ENCODE data around the gene GJE1.
"Not testable (repeated sequence)": the region's sequence is repeated elsewhere in the genome, so short reads cannot be mapped to it uniquely, and the experiment has no call there.

The GJE1 gene, protein sequence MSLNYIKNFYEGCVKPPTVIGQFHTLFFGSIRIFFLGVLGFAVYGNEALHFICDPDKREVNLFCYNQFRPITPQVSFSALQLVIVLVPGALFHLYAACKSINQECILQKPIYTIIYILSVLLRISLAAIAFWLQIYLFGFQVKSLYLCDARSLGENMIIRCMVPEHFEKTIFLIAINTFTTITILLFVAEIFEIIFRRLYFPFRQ

DNA sequence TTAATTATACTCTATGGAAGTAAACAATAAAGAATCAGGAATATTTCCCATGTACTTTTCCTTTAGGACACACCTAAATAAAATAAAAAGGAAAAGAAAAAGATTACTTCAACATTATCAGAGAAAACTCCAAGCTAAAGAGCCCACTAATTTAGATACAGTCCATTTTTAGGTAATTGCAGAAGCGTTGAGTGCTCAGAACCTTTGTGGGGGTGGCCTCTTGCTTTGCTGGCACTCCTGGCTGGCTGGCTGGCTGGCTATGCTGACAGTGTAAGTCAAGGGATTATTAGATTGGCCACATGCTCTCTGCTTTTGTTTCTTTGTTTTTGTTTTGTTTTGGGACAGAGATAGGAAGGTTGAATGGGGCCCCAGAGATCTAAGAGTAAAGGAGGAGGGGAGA, at the start of gene GJE1:
GJE1 (plus strand) TSS at position 301 of the 400 bp plus-strand sequence. CDS start 234 bp downstream, outside the sequence.
- DNase-seq (ENCODE audit: low spot score), result no peak

DNA sequence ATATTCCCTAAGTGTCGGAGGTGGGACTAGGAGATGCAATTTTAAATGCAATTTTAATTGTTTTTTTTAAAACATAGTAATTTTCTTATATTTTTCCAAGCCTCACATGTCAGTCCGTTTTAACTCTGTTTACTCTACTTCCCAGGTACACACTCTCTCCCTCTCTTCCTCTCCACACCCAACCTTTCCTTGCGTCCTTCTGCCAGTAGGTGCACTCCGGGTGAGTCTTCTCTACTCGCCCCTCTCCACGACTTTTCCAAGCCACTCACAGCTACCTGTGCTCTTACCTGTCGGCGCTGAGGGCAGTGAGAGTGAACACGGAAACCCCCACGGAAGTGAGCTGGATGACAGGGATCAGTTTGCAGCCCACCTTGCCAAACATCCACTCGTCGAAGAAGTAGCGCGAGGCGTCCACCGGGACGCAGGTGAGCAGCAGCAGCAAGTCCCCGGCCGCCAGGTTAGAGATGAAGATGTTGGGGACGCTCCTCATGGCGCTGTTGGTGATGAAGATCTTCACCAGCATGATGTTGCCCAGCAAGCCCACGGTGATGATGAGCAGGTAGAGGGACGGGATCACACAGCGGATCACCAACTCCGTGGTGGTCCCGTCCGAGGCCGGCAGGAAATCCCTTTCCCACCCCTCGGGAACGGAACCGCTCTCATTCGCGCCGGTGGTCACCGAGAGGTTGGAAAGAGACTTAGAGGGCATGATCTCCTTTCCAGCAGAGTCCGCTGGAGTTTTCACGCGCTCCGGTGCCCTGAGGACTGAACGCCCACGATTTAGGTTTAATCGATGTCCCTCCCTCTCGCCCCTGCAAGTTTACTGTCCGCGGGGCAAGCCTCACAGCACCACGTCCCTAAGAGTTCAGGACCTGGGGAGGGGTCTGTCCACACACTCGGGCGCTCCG, 44.5 kb upstream of the GJE1 start:
- DNase-seq (ENCODE audit: low spot score), result no peak

DNA sequence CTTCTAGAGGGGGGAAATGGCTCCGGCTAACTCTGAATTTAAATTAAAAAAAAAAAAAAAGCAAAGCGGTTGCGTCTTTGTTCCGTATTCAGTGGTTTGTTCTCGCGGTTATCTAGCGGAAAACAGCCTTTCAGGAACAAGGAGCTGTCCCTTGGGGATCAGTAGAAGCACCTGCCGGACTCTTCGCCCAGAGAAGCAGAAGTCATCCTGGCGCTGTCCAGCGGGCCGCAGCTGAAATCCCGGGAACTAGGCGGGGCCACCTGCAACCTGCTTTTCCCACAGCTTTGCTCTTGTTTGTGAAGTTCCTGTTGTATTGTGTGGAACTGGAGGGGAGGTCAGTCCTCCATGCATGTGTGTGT, 43.9 kb upstream of the GJE1 start:
- peak; percentile 44 for DNase-seq (ENCODE audit: low spot score)

DNA sequence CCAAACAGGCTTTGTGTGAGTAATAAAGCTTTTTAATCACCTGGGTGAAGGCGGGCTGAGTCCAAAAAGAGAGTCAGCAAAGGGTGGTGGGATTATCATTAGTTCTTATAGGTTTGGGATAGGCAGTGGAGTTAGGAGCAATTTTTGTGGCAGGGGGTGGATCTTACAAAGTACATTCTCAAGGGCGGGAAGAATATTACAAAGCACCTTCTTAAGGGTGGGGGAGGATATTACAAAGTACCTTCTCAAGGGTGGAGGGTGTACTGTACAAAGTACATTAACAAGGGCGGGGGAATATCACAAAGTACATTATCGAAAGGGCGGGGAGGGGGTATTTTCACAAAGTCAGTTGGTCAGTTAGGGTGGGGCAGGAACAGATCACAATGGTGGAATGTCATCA, 27.9 kb upstream of the GJE1 start:
- not testable (repeated sequence) for DNase-seq (ENCODE audit: low spot score)

DNA sequence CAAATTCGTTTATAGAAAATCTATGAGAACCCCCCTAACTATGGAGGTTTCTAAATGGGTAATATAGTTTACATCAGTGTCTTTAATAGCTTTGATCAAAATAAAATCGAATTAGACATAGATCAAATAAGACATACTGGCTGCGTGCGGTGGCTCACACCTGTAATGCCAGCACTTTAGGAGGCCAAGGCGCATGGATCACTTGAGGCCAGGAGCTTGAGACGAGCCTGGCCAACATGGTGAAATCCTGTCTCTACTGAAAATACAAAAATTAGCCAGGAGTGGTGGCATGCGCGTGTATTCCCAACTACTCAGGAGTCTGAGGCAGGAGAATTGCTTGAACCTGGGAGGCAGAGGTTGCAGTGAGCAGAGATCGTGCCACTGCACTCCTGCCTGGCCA, 21.9 kb upstream of the GJE1 start:
- not testable (repeated sequence) for DNase-seq (ENCODE audit: low spot score)

DNA sequence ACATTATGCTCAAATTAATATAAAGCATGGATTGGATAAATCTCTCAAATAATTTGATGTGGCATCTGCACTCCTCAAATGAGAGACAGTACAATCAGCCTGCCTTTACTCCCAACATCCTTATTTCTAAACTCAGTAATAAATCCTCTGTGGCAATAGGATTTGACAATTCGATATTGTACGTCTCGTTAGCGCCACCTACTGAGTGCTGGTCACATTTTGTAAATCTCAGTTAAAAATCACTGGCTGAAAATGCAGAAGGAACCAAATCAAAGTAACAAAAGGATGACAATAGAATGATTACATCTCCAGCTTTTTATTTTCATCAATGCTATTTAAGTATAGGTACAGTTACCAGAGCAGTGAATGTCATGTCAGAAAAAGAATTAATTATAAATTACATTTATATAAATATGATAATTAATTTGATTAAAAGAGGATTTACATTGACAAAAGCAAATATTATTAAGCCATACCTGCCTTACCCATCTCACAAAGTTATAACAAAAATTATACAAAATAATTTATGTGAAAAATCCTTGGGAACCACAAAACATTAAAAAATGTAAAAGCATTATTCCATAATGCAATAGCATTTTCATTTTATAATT, 20.2 kb upstream of the GJE1 start:
- DNase-seq (ENCODE audit: low spot score), result peak; percentile 59

DNA sequence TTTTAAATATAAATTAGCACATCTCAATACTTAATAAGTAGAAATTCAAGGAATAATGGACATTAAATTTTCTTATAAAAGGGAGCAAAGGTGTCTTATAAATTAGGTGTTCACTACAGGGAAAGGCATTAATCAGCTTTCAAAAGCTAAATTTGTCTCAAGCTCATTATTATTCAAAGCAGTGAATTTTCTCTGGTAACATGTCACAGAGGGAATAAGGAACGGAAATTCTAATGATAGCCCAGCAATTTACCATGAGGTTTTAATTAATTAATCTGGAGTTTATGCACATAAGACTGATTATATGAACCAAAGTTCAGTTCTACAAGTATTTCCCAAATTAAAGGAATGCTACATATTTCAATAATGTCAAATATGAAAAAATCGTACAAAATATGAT, 15.4 kb upstream of the GJE1 start:
- no peak for DNase-seq (ENCODE audit: low spot score)

DNA sequence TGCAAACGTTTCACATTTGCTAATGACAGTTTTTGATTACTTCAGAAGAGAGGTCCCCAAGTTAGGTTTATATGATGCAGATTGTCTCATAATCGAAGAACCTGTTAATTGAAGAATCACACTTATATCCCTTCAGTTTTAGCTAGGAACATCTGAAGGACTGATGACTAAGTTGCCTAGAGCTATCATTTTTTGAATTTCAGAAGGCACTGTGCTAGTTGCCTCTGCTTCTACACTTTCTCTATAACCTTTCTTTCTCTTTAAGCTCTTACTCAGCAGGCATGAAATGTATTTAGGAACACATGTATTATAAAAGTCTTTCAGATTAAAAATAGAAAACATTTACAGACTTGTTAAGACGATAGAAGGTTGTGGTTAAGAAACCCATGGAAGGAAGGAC, 14.4 kb upstream of the GJE1 start:
- DNase-seq (ENCODE audit: low spot score), result no peak

DNA sequence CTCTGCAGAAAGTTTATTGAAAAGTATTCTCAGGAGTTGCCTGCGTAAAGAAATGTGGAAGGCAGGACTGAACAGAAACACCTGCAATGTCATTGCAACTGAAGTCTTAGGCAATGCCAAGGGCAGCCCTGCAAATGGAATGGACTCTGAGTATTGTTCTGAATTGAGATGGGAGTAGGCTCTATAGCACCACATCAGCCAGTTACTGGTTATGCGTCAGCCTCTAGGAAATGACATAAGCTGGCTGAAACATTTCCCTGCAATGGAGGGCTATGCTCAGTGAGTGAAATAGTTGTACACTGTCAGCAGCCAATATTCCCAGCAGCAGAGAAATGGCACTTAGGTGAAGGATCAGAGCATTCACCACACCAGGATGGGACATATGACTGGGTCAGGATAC, 13.8 kb upstream of the GJE1 start:
- DNase-seq (ENCODE audit: low spot score), result peak; percentile 3

DNA sequence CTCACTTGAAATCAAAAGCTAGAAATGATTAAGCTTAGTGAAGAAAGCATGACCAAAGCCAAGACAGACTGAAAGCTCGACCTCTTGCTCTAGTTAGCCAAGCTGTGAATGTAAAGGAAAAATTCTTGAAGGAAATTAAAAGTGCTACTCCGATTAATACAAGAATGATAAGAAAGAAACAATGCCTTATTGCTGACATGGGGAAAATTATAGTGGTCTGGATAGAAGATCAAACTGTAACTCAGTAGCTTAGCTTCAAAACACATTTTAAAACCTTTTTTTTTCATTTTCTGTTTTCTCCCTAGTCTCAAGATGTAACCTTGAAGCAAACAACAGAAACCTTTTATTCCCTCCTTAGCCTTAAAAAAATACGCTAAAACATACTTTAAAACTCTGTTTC, 11.4 kb upstream of the GJE1 start:
- no peak for DNase-seq (ENCODE audit: low spot score)

DNA sequence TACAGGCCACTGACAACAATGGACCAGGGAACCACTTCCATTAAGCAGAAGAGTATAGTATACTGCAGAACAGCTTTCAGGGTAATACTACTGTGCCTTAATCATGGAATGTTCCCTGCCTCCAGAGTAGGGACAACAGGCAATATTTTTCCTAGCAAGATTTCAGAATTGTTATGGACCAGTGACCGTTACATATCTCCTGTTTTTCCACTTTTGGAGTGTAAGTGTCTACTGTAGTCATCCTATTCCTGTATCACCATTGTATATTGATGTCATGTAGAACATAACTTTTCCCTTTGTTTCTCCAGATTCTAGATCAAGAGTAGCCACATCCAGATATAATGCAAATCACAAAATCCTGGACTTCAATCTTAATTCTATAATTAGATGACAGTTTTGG, 1.9 kb upstream of the GJE1 start:
- no peak for DNase-seq (ENCODE audit: low spot score)

DNA sequence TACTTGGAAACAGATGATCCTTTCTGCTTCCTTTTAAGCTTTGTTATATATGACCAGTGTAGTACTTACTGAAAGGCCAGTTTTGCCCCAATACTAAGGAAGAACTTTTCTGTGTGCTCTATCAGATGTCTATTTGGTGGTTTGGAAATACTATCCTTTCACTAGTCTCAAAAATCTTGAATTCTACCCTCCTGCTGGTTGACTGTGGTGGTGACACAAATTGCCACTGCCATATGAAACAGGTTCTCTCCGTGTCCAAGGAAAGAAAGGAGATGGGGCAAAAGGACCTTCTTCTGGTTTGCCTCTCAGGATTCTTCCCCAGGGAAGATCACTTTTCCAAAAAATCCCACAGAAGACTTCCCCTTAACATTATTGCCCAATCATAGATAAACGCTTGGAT, 6.2 kb downstream of the GJE1 start:
- no peak for DNase-seq (ENCODE audit: low spot score)

DNA sequence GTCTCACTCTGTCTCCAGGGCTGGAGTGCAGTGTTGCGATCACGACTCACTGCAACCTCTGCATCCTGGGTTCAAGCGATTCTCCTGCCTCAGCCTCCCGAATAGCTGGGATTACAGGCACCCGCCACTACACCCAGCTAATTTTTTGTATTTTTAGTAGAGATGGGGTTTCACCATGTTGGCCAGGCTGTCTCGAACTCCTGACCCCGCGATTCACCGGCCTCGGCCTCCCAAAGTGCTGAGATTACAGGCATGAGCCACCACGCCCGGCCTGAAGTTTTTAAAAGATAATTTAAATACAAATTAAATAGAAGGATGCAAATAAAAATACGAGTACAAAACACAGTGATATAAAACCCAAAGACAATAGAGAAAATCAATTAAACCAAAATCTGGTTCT, 8.8 kb downstream of the GJE1 start:
- DNase-seq (ENCODE audit: low spot score), result not testable (repeated sequence)

DNA sequence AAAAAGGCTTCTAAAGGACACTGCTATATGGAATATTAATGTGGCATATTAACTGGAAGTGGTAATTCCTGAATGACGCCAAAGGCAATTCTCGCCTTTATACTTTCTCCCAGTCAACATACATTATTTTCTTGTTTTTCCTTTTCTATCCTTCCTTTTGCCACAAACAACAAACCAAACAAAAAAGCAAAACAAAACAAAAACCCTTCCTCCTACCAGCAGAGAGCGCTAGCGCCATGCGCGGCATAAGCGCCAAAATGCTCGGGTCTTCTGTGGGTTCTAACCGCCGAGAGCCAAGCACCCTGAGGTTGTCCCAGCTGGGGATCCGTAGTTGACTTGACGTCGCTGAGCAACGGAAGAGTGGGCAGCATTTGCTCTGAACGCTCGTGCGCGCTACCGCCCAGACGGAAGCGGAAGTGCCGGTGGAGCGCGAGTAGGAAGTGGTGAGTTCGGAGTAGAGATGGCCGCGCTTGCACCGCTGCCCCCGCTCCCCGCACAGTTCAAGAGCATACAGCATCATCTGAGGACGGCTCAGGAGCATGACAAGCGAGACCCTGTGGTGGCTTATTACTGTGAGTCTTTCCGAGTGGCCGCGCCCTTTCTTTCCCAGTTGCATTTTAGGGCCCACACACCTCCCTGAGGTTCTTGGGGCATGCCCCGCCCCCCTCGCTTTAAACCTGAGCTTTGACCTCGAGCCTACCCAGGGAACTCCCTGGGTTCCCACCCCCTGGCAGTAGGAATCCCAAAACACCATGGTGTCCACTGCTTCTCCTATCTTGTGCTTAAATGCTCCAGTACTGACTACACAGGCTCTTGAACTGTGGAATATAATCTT, 14.3 kb downstream of the GJE1 start, which contains the start of the genes NMBR and VTA1:
NMBR (minus strand) TSS at position 295 of the 835 bp plus-strand sequence. CDS start 58,464 bp downstream, outside the sequence.
VTA1 (plus strand) TSS at position 436 of the 835 bp plus-strand sequence; CDS start at position 461, 25 bp downstream.
- peak; percentile 93 for DNase-seq (ENCODE audit: low spot score)

DNA sequence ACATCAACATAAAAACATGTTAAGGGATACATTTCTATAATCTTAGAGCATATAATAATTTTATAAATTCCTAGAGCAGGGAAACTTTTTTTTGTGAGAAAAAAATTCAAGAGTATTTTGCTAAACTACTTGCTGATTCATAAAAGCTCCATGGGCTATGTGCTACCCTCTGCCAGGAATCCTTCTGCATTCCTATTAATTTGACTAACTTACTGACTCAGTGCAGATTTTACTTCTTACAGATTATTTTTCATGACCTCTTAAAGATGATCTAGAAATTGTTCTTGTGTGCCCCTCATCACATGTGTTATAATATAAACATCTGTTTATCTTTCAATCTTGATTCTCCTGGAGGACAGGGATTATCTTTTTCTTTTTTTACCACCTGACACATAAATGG, 20.0 kb downstream of the GJE1 start:
- peak; percentile 52 for DNase-seq (ENCODE audit: low spot score)

DNA sequence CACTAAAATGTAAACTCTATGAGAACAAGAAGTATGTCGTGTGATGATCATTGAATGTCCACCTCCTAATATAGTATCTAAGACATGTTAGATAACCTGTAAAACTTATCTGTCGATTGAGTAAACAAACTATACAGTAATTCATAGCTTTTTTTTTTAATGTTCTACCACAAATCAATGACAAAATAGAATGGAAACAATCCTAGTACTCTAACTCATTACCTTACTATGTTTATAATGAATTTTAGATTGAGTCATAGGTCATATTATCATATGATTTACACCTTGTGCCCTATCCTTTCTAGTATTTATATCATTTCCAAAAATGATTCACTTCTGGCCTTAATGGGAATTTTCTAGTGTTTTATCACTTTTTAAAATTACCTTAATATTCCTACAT, 20.5 kb downstream of the GJE1 start:
- DNase-seq (ENCODE audit: low spot score), result no peak

DNA sequence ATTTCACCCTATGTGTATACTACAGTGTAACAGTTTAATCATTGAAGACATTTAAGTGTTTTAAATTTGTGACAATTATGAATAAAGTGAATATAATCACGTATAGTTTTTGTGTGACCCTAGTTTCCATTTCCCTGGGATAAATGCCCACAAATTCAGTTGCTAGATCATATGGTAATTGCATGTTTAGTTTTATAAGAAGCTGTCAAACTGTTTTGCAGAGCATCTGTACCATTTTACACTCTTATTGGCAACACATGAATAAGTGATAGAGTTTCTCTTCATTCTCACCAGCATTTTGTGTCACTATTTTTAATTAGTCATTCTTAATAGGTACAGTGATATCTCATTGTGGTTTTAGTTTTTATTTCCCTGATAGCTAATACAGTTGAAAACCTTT, 21.6 kb downstream of the GJE1 start:
- no peak for DNase-seq (ENCODE audit: low spot score)

DNA sequence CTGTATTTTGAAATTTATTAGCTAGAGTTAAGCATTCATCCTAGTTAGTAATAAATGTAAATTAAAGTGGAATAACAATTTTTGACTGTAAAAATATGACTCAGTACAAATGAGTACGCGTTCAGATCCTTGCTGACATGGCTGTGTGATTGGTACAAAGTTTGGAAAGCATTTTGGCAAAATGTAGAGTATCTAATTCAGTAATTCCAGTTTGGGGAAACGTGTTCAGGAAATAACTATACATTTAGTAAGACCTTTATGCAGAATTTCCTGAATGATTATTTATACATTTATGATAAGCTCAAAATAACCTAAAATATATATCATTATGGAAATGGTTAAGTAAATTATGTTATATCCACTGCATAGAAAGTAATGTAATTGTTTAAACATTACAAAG, 22.4 kb downstream of the GJE1 start:
- no peak for DNase-seq (ENCODE audit: low spot score)

DNA sequence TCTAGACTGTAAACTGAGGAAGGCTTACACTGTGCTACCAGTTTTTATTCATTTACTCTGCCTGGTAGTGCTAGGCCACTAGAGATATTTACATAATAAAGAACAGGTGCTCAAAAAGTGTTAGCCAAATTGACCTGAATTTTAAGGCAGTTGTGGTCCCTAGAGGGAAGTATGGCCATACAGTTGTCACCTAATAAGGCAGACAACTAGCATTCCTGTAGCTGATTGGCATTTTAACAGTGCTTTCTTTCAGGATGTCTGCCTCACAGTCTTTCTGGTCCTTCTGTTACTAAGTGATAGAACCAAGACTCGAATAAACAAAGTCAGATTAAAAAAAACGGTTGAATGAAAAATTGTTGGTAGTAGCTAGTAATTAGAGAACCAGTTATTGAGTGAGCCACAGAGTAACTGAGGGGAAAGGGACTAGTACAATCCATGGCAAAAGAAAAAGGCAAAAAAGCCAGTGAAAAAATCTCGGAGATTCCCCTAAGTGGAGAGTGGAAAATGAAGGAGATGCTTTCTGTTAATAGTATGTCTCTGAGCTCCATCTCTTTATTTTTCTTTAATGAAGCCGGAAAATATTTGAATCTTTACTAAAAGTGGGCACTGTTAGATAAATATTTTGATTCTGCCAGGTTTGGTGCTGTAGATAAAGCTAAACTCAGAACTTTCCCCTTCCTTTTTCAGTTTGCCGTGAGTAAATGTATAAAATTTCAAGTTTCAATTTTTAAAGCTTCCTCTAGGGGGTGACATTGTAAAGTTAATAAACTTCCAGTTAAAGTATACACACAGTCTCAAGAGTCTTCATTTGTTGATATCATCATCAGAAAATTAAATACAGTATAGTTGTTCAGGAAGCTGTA, 23.4 kb downstream of the GJE1 start:
- no peak for DNase-seq (ENCODE audit: low spot score)

DNA sequence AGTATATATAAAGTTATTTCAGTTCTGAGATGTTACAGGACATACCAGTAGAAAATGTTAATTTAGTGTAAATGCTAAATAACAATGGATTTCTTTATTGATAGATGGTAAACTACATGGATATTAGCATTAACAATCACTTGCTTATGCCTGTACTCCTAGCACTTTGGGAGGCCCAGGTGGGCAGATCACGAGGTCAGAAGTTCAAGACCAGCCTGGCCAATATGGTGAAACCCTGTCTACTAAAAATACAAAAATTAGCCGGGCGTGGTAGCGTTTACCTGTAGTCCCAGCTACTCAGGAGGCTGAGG, 24.0 kb downstream of the GJE1 start:
- DNase-seq (ENCODE audit: low spot score), result not testable (repeated sequence)

DNA sequence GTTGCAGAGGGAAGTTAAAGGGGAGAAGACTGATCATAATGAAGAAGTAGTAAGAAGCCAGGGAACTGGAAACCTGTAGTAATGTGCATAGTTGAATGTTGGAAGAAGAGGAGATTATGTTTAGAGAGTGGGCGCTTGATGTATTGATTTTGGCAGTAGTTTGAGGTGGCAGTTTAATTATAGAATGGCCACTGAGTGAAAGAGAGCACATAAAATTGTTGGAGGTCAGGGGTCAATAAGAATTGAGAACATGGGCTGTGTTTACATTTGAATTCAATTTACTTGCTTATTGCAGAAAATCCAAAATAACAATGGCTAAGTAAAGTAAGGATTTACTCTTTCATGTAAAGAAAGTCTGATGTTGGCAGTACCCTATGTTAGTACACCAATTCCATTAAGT, 30.1 kb downstream of the GJE1 start:
- DNase-seq (ENCODE audit: low spot score), result no peak
